Right ventricle myocardium superior (tissue), 1 donor: Measurements from ENCODE around the gene BCCIP. TPM values are rescaled to one million over a fixed set of nuclear protein-coding genes. Genes with fewer than 3 reads are reported as not detected.

Source experiments
- ATAC-seq: fragments of 200-7000 bp; cut with Tn5 transposase; one replicate; pipeline ENCODE4 v1.9.1; 2020; ENCODE audit warnings: mild to moderate bottlenecking; ENCODE audit not compliant: poor library complexity
- DNase-seq: peaks from one replicate; pipeline ENCODE4 v3.0.0-alpha.2; 2020
- intact Hi-C: fragments of 100-400 bp; cut with DNase I; formaldehyde crosslinking; loops from one replicate; pipeline ENCODE4 v1.11.2; 2022
- microRNA-seq: library from miRNA; unstranded; fragments of <30 nt; microRNA quantifications from one replicate; pipeline ENCODE4 v1.2.0, GENCODE V29; 2020
- total RNA-seq: library from RNA; stranded (reverse); fragmentation: NEBNext Ultra II Directional; extraction: Animal tissue kit (Norgen Biotek cat#: 25700); gene quantifications from one replicate; pipeline ENCODE4 v1.2.1, GENCODE V29; 2021
- donor health status: DM: no; HTN: yes; CAD: no; lungs with severe emphysema.

The BCCIP gene
- total RNA-seq, 1 donor from 2014 or later = 38.4 TPM

- intact Hi-C loops = no loop called here
- DNase-seq (no peak), ATAC-seq (no peak)
Measured at GRCh38 chr10:125868372-125868975, 45.1 kb downstream of the BCCIP start.

- intact Hi-C loops = loop anchor here (5.0 kb wide), 1 partner anchor 111 kb away; no protein-coding TSS in a partner anchor
- DNase-seq (no peak), ATAC-seq (no peak)
Measured at GRCh38 chr10:125871338-125871737, 48.0 kb downstream of the BCCIP start.

GRCh38 chr10:125878957-125879835 lies 55.9 kb downstream of the BCCIP start:
- no peak for DNase-seq
- intact Hi-C loops = no loop called here

GRCh38 chr10:125880719-125881118 lies 57.4 kb downstream of the BCCIP start:
- peak; percentile 29 for ATAC-seq
- intact Hi-C loops = no loop called here
- DNase-seq = no peak

More at GRCh38 chr10:125878957-125879835, 55.9 kb downstream of the BCCIP start:
- no peak for ATAC-seq

GRCh38 chr10:125881192-125881591 lies 57.8 kb downstream of the BCCIP start, which contains the start of gene DHX32:
Gene DHX32, minus strand, starts transcription at chr10:125881292. Its CDS starts 468 bp downstream, at chr10:125880824.
- intact Hi-C loops = no loop called here
- DNase-seq = no peak
- ATAC-seq = peak; percentile 64

GRCh38 chr10:125882596-125882995 lies 59.2 kb downstream of the BCCIP start:
- ATAC-seq = no peak
- intact Hi-C loops = no loop called here
- no peak for DNase-seq

- ATAC-seq = peak; percentile 54
- no peak for DNase-seq
- intact Hi-C loops = no loop called here
Measured at GRCh38 chr10:125883211-125883610, 59.9 kb downstream of the BCCIP start.

Small RNA genes within 50 kb of the gene (microRNA-seq; reads per million reads assigned to microRNA genes)
- 1.9 reads per million for gene MIR4484

Other genes starting within 250 kb of the BCCIP start
- not detected for gene TEX36, start 140.4 kb upstream of the BCCIP start, total RNA-seq
- 10.1 TPM for gene EDRF1, start 103.8 kb upstream of the BCCIP start, total RNA-seq
- not detected for gene MMP21, start 47.7 kb upstream of the BCCIP start, total RNA-seq
- 73.9 TPM for gene UROS, start 288 bp upstream of the BCCIP start, total RNA-seq
- gene DHX32, start 57.7 kb downstream of the BCCIP start, total RNA-seq = 45.2 TPM
- gene FANK1, start 73.0 kb downstream of the BCCIP start, total RNA-seq = 0.51 TPM